Thyroid gland (tissue), 4 donors: ENCODE results near the gene DCAF8L2. TPM values are rescaled to one million over a fixed set of nuclear protein-coding genes. Genes with fewer than 3 reads are reported as not detected.

Experiments used
- DNase-seq, 2 donors: peaks; one replicate each; pipeline ENCODE4 v3.0.0-alpha.2; 2019
- H3K27ac ChIP-seq, 3 donors: fragments of 200-600 bp; sonication (generic); 1 replicate in 2 of 3; 2 replicates in 1 of 3; pipeline ENCODE4 v1.5.1; 2016 to 2019; ENCODE audit warnings: mild to moderate bottlenecking in 1 of 3, moderate library complexity in 1 of 3
- H3K27me3 ChIP-seq: fragments of 200-600 bp; sonication (generic); one replicate; pipeline ENCODE4 v1.5.1; 2019
- H3K36me3 ChIP-seq, 2 donors: fragments of 200-600 bp; sonication (generic); one replicate each; pipeline ENCODE4 v1.5.1; 2016 to 2019
- H3K4me1 ChIP-seq, 2 donors: fragments of 200-600 bp; sonication (generic); one replicate each; pipeline ENCODE4 v1.5.1; 2017 to 2019
- H3K4me3 ChIP-seq, 3 donors: fragments of 200-600 bp; sonication (generic); replicated peaks in 1 of 3; 1 replicate in 2 of 3; 2 replicates in 1 of 3; pipeline ENCODE4 v1.5.1; 2016; ENCODE audit warnings: mild to moderate bottlenecking in 1 of 3
- H3K9me3 ChIP-seq: fragments of 200-600 bp; sonication (generic); one replicate; pipeline ENCODE4 v1.5.1; 2017
- POLR2A ChIP-seq, 2 donors: fragments of 450-650 bp; IDR thresholded peaks; one replicate each; pipeline ENCODE4 v1.6.1; 2017; ENCODE audit warnings: antibody characterized with exemption in 2 of 2, mild to moderate bottlenecking in 2 of 2, moderate library complexity in 1 of 2
- WGBS, 2 donors: methylation state at CpG; one replicate each; pipeline ENCODE4 v1.1.5; 2017; 5-methylcytosine and 5-hydroxymethylcytosine counted together
- intact Hi-C: fragments of 100-400 bp; cut with DNase I; formaldehyde crosslinking; loops from one replicate; pipeline ENCODE4 v1.15.1; 2023
- total RNA-seq, 4 donors: library from RNA; depleted of rRNA; stranded (reverse); fragments of >200 nt; gene quantifications; one replicate each; pipeline ENCODE4 v1.2.3, GENCODE V29; 2016
- TF ChIP-seq, protein P1 (sequence below), 6 experiments: fragments of 200-600 bp in 3 of 6; fragments of 450-650 bp in 3 of 6; sonication (generic) in 3 of 6; IDR thresholded peaks; one replicate each; pipeline ENCODE4 v1.5.1; 2016 to 2019; ENCODE audit warnings: antibody characterized with exemption in 6 of 6, mild to moderate bottlenecking in 2 of 6, inconsistent platforms in 1 of 6, moderate library complexity in 1 of 6

Gene DCAF8L2
- total RNA-seq, 4 donors from 2014 or later: 0.11 to 0.67 TPM; not detected in 2

DNA sequence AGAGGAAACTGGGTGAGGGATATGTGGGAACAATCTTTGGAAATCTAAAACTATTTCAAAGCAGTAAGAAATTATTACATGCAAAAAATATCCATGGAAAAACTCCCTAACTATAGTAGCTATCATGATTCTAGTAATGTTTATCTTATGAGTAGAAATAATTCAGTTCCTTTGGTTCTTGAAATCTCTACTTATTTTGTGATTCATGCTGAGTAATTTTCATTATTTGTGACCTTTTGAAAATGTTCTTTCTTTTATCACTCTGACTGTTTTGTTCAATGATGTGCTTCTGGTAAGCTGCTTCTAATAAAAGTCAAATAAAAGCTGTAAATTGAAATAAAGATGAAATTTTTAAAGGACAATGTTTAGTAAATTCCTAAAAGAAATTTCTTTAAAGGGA lies 177.2 kb downstream of the DCAF8L2 start:
- TF ChIP-seq, protein P1, sequence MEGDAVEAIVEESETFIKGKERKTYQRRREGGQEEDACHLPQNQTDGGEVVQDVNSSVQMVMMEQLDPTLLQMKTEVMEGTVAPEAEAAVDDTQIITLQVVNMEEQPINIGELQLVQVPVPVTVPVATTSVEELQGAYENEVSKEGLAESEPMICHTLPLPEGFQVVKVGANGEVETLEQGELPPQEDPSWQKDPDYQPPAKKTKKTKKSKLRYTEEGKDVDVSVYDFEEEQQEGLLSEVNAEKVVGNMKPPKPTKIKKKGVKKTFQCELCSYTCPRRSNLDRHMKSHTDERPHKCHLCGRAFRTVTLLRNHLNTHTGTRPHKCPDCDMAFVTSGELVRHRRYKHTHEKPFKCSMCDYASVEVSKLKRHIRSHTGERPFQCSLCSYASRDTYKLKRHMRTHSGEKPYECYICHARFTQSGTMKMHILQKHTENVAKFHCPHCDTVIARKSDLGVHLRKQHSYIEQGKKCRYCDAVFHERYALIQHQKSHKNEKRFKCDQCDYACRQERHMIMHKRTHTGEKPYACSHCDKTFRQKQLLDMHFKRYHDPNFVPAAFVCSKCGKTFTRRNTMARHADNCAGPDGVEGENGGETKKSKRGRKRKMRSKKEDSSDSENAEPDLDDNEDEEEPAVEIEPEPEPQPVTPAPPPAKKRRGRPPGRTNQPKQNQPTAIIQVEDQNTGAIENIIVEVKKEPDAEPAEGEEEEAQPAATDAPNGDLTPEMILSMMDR (IDR thresholded peaks at IDR 0.05): no peak
- TF ChIP-seq POLR2A (IDR thresholded peaks at IDR 0.05): no peak
- DNase-seq: no peak
- no peak overlapping the region for H3K27ac ChIP-seq
- no peaks in the 10 kb centered on the region for H3K9me3 ChIP-seq
- no peaks in the 10 kb centered on the region for H3K27me3 ChIP-seq
- intact Hi-C loops: no loop called here
- no peaks in the 10 kb centered on the region for H3K36me3 ChIP-seq
- H3K4me3 ChIP-seq: no peak overlapping the region
- no peaks in the 10 kb centered on the region for H3K4me1 ChIP-seq

DNA sequence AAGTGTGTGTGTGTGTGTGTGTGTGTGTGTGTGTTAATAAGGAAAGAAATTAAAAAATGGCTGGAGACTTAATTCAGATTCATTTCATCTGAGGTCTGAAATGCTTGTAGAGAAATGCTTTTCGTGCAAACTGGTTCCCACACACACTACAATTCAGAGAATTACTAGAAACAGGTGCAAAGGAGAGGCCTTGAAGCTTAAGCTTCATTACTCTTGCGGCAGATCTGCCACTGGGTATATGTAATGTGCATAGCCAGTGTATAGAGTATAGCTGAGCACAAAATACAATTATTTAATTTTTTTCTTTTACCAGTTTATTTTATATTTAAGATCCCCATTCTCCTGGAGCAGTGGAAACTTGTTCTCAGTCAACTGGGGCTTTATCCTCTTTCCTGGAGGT lies 185.8 kb downstream of the DCAF8L2 start:
- Histone ChIP-seq H3K36me3 (no peaks in the 10 kb centered on the region), H3K9me3 (no peaks in the 10 kb centered on the region), H3K27me3 (no peaks in the 10 kb centered on the region), H3K4me3 (no peak overlapping the region), H3K27ac (no peak overlapping the region), H3K4me1 (no peaks in the 10 kb centered on the region)
- DNase-seq: no peak
- 81 to 86% methylated on average over 2 of the region's 2 CpGs for WGBS, 2 donors
- no peak for TF ChIP-seq POLR2A (IDR thresholded peaks at IDR 0.05)
- TF ChIP-seq, protein P1 (IDR thresholded peaks at IDR 0.05): no peak
- intact Hi-C loops: no loop called here

DNA sequence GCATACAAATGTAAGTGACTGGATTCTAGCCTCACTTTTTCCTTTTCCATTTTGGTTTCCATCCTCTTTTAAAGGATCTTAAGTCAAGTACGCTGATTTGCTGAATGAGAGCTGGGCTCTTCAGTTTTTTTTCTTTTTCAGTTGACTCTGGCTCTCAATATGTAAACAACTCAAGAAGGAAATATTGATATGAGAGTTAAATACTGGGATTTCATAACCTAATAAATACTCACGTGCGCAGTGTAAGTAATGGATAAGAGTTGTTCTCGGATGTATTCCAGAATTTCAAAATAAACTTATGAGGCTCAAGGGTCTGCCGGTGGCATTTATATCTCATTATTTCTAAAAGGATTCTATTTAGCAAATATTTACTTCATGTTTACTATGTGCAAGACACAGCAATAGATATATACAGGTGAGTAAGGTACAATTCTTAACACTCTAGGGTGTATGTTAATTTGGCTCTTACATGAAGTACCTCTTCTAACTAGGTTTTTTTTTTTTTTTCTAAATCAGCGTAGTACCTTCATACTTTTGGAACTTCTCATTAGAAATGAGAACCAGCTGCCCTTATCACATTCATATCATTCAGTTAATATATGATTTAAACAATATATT lies 206.6 kb downstream of the DCAF8L2 start:
- H3K4me3 ChIP-seq: no peak overlapping the region
- WGBS, 2 donors: 65 to 84% methylated on average over 6 of the region's 6 CpGs
- no peaks in the 10 kb centered on the region for H3K27me3 ChIP-seq
- no peaks in the 10 kb centered on the region for H3K4me1 ChIP-seq
- DNase-seq: no peak
- no peaks in the 10 kb centered on the region for H3K9me3 ChIP-seq
- no peaks in the 10 kb centered on the region for H3K36me3 ChIP-seq
- intact Hi-C loops: no loop called here
- TF ChIP-seq, protein P1 (IDR thresholded peaks at IDR 0.05): no peak
- TF ChIP-seq POLR2A (IDR thresholded peaks at IDR 0.05): no peak
- H3K27ac ChIP-seq: no peak overlapping the region

DNA sequence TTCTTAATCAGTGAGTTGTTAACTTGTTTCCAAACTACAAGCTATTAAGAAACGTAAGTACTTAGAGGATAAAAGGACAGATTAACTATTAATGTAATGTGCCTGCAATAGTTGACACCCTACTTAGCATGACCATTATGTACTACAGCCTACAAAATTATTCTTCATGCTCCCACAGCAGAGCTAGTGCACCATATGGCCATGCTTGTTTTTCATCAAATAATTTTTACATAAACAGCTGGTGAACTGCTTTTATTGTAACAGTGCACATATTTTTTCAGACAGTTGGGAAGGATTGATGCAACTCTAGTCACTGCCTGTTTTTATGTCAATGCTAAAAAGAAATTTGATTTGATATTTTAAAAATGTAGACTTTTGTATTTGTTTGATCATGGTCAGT lies 207.4 kb downstream of the DCAF8L2 start:
- WGBS, 2 donors: 79 to 89% methylated on average over 1 of the region's 1 CpG
- intact Hi-C loops: no loop called here
- Histone ChIP-seq H3K36me3 (no peaks in the 10 kb centered on the region), H3K27ac (no peak overlapping the region), H3K4me3 (no peak overlapping the region), H3K4me1 (no peaks in the 10 kb centered on the region), H3K9me3 (no peaks in the 10 kb centered on the region), H3K27me3 (no peaks in the 10 kb centered on the region)
- no peak for DNase-seq
- TF ChIP-seq POLR2A (IDR thresholded peaks at IDR 0.05): no peak
- TF ChIP-seq, protein P1 (IDR thresholded peaks at IDR 0.05): no peak

Other genes with a start within 250 kb of the DCAF8L2 start
- gene PPP4R3C, start 127.0 kb upstream of the DCAF8L2 start, total RNA-seq: not detected
- gene MAGEB10, start 217.6 kb downstream of the DCAF8L2 start, total RNA-seq: not detected